ENCODE measurements around the gene CACHD1. TPM values are rescaled to one million over a fixed set of nuclear protein-coding genes. Genes with fewer than 3 reads are reported as not detected.

The CACHD1 gene
- total and polyA plus RNA-seq, 9 of the 15 experiments (the other 6 are each of a cell fraction or from before 2014, with no cell fraction given), result 0.07 TPM; not detected in 8

DNA sequence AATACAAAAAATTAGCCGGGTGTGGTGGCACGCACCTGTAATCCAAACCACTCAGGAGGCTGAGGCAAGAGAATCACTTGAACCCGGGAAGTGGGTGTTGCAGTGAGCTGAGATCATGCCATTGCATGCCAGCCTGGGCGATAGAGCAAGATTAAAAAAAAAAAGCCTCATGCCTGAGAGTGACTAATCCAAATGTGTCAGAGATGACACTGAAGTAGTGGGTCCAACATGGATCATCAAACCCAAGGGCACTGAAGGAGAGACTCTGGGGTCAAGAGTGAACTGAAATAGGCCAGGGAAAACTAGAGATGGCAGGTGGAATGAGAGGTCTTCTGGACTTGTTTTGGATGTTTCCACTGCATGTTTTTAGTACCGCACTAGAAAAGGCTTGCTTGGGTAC lies 10.2 kb upstream of the CACHD1 start (continued):
- TF ChIP-seq, protein P1, sequence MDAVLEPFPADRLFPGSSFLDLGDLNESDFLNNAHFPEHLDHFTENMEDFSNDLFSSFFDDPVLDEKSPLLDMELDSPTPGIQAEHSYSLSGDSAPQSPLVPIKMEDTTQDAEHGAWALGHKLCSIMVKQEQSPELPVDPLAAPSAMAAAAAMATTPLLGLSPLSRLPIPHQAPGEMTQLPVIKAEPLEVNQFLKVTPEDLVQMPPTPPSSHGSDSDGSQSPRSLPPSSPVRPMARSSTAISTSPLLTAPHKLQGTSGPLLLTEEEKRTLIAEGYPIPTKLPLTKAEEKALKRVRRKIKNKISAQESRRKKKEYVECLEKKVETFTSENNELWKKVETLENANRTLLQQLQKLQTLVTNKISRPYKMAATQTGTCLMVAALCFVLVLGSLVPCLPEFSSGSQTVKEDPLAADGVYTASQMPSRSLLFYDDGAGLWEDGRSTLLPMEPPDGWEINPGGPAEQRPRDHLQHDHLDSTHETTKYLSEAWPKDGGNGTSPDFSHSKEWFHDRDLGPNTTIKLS (IDR thresholded peaks at IDR 0.05; ENCODE audit: borderline replicate concordance, low read depth), result no peak
- no peak for TF ChIP-seq STAT5A (IDR thresholded peaks at IDR 0.05; ENCODE audit: borderline replicate concordance, low read length)

DNA sequence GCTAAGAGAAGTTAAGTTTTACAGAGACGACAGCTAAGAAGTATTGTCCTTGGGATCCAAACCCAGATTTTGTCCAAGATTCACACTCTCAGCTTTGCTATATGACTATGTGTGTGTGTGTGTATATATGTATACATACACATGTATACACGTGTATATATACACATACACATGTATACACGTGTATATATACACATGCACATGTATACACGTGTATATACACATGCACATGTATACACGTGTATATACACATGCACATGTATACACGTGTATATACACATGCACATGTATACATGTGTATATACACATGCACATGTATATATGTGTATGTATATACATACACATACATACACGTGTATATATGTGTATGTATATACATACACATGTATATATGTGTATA lies 3.9 kb upstream of the CACHD1 start:
- ATAC-seq, result no peak
- in situ Hi-C loops (cut with MboI), result no loop called here
- Histone ChIP-seq H3K36me3 (ENCODE audit: control insufficient read depth, insufficient read depth, low read length) (no peaks in the 10 kb centered on the region), H3K79me2 (ENCODE audit: control insufficient read depth, insufficient read depth, low read length) (no peaks in the 10 kb centered on the region), H3K9me3 (replicated peaks; ENCODE audit: control insufficient read depth, insufficient read depth, low read depth, low read length) (no peaks in the 10 kb centered on the region), H2AFZ (ENCODE audit: low read depth, low read length) (no peak overlapping the region), H4K20me1 (replicated peaks; ENCODE audit: control insufficient read depth, insufficient read depth, low read length) (no peaks in the 10 kb centered on the region), H3K4me1 (replicated peaks in 1 of 2; ENCODE audit: control insufficient read depth in 2 of 2, insufficient read depth in 2 of 2, low read length in 2 of 2) (peaks cover 0 to 10% of the 10 kb centered on the region in 2 experiments; a peak in 2 of 5 replicates), H3K4me3 (no peak overlapping the region), H3K27ac (ENCODE audit: extremely low read depth, low read depth, low read length) (no peak overlapping the region), H3K4me2 (ENCODE audit: insufficient read depth, low read length) (no peak overlapping the region), H3K27me3 (ENCODE audit: control insufficient read depth in 2 of 2, insufficient read depth in 2 of 2, low read length in 2 of 2) (peaks cover 6 to 13% of the 10 kb centered on the region in 2 experiments; a peak in 3 of 5 replicates), H3K9me1 (ENCODE audit: control insufficient read depth, insufficient read depth, low read length) (no peaks in the 10 kb centered on the region), H3K9ac (ENCODE audit: insufficient read depth in 1 of 2, low read depth in 2 of 2, low read length in 2 of 2) (no peak overlapping the region)
- TF ChIP-seq ARHGAP35 (IDR thresholded peaks at IDR 0.05; ENCODE audit: partially characterized antibody), result no peak
- TF ChIP-seq, protein P2, sequence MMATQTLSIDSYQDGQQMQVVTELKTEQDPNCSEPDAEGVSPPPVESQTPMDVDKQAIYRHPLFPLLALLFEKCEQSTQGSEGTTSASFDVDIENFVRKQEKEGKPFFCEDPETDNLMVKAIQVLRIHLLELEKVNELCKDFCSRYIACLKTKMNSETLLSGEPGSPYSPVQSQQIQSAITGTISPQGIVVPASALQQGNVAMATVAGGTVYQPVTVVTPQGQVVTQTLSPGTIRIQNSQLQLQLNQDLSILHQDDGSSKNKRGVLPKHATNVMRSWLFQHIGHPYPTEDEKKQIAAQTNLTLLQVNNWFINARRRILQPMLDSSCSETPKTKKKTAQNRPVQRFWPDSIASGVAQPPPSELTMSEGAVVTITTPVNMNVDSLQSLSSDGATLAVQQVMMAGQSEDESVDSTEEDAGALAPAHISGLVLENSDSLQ (IDR thresholded peaks at IDR 0.05), result no peak
- TF ChIP-seq, protein P3, sequence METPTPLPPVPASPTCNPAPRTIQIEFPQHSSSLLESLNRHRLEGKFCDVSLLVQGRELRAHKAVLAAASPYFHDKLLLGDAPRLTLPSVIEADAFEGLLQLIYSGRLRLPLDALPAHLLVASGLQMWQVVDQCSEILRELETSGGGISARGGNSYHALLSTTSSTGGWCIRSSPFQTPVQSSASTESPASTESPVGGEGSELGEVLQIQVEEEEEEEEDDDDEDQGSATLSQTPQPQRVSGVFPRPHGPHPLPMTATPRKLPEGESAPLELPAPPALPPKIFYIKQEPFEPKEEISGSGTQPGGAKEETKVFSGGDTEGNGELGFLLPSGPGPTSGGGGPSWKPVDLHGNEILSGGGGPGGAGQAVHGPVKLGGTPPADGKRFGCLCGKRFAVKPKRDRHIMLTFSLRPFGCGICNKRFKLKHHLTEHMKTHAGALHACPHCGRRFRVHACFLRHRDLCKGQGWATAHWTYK (CRISPR knock-in tag; IDR thresholded peaks at IDR 0.05), result no peak
- TF ChIP-seq ILF3 (IDR thresholded peaks at IDR 0.05; ENCODE audit: borderline replicate concordance), result no peak
- no peak for TF ChIP-seq MYC (IDR thresholded peaks at IDR 0.05; ENCODE audit: low read depth, low read length)
- no peak for TF ChIP-seq MYC (CRISPR knock-in tag; IDR thresholded peaks at IDR 0.05; ENCODE audit: borderline replicate concordance, low read depth)
- TF ChIP-seq ZNF175 (CRISPR knock-in tag; IDR thresholded peaks at IDR 0.05; ENCODE audit: low read depth), result no peak
- TF ChIP-seq, protein P4, sequence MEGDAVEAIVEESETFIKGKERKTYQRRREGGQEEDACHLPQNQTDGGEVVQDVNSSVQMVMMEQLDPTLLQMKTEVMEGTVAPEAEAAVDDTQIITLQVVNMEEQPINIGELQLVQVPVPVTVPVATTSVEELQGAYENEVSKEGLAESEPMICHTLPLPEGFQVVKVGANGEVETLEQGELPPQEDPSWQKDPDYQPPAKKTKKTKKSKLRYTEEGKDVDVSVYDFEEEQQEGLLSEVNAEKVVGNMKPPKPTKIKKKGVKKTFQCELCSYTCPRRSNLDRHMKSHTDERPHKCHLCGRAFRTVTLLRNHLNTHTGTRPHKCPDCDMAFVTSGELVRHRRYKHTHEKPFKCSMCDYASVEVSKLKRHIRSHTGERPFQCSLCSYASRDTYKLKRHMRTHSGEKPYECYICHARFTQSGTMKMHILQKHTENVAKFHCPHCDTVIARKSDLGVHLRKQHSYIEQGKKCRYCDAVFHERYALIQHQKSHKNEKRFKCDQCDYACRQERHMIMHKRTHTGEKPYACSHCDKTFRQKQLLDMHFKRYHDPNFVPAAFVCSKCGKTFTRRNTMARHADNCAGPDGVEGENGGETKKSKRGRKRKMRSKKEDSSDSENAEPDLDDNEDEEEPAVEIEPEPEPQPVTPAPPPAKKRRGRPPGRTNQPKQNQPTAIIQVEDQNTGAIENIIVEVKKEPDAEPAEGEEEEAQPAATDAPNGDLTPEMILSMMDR (IDR thresholded peaks at IDR 0.05 in 2 of 3, conservative IDR thresholded peaks at IDR 0.05 in 1 of 3; ENCODE audit: insufficient read depth in 2 of 3, low read depth in 1 of 3, low read length in 3 of 3), result no peak
- no peak for TF ChIP-seq SMARCB1 (IDR thresholded peaks at IDR 0.05; ENCODE audit: insufficient read length, low read depth)
- TF ChIP-seq HDGF (IDR thresholded peaks at IDR 0.05), result no peak
- no peak for TF ChIP-seq ERF (CRISPR knock-in tag; IDR thresholded peaks at IDR 0.05)
- TF ChIP-seq ZNF23 (CRISPR knock-in tag; IDR thresholded peaks at IDR 0.05), result no peak
- TF ChIP-seq CREB1 (IDR thresholded peaks at IDR 0.05), result no peak
- TF ChIP-seq CREB1 (CRISPR knock-in tag; IDR thresholded peaks at IDR 0.05), result no peak
- no peak for TF ChIP-seq ZNF184 (CRISPR knock-in tag; IDR thresholded peaks at IDR 0.05)
- TF ChIP-seq CREM (IDR thresholded peaks at IDR 0.05; ENCODE audit: low read depth), result no peak
- no peak for TF ChIP-seq KDM1A (IDR thresholded peaks at IDR 0.05)
- intact Hi-C loops (cut with micrococcal nuclease), result no loop called here
- ChIA-PET CTCF (ENCODE audit: low intra/inter-chr PET ratio) (no interaction called here), POLR2A (no interaction called here)
- 5% methylated on average over 7 of the region's 7 CpGs for WGBS (ENCODE audit: insufficient coverage, low coverage, missing lambda C conversion rate)
- no peak for FAIRE-seq
- DNase-seq (ENCODE audit: extremely low read depth in 1 of 4, low spot score in 3 of 4), result no peak
- BruUV-seq (replicated peaks), result no TSS peak

Measured in K562 (cell line).